ENCODE data around the gene ELP4.

DNA sequence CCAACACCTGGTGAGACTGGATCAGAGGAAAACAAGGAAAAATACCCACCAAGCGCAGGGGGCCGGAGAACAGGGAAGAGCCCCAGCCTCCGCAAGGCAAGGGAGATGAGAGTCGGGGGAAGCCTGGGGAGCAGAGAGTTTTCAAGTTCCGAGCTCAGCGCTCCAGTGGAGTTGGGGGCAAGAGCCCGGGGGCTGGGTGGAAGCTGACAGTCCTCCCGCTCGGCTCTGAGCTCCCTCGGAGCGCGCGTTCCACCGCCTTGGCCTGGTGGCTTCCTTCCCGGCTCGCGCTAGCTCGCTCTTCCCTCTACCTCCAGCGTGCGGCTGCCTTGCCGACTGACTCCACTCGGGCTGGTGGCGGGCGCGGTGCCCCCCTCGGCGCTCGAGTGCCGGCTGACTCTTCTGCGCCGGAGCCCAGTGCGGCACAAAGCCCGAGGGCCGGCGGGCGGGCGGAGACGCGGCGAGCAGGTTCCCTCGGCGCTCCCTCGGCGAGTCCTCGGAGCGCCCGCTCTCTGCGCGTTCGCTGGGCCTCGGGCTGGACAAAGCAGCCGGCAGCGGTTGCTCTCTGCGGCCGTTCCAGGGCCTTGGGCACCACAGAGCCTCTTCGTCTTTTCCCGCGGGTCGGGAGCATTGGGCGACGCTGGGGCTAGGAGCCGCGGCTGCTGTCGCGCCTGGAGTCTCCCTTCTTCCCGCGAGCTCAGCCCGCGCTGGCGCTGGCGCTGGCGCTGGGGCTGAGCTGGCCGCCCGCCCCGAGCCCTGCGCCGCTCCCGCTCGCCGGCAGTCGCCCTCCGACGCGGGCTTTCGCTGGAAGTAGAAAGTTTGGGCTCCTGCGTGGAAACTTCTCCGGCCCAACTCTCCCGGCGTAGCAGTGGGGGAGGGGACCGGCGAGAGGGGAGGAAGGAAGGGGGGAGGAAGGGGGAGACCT is 300.6 kb downstream of the ELP4 start:
- no peak for TF ChIP-seq POLR2A (IDR thresholded peaks at IDR 0.05)
- TF ChIP-seq, protein P1, sequence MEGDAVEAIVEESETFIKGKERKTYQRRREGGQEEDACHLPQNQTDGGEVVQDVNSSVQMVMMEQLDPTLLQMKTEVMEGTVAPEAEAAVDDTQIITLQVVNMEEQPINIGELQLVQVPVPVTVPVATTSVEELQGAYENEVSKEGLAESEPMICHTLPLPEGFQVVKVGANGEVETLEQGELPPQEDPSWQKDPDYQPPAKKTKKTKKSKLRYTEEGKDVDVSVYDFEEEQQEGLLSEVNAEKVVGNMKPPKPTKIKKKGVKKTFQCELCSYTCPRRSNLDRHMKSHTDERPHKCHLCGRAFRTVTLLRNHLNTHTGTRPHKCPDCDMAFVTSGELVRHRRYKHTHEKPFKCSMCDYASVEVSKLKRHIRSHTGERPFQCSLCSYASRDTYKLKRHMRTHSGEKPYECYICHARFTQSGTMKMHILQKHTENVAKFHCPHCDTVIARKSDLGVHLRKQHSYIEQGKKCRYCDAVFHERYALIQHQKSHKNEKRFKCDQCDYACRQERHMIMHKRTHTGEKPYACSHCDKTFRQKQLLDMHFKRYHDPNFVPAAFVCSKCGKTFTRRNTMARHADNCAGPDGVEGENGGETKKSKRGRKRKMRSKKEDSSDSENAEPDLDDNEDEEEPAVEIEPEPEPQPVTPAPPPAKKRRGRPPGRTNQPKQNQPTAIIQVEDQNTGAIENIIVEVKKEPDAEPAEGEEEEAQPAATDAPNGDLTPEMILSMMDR (IDR thresholded peaks at IDR 0.05) = no peak
